ENCODE results near the gene ADGRV1.

Gene ADGRV1

DNA sequence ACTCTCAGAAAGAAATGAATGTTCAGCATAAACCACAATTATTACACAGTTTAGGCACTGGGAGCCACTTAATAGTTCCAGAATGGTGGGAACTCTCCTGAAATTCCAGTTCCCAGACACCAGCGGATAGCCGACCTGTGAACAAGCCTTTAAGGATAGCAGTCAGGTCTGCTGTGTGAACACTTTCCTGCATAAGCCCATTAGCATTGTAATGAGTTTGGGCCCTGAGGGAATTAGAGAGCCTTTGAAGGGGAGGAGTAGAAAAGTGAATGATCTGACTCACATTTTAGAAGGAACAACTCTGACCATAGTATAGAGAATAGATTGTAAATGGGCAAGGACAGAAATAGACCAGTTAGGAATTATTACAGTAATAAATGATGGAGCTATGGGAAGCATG, 189.1 kb downstream of the ADGRV1 start:
- Histone ChIP-seq H3K9me3 (ENCODE audit: control insufficient read depth, insufficient read depth, low read depth, low read length) (no peaks in the 10 kb centered on the region), H3K36me3 (ENCODE audit: control insufficient read depth in 2 of 2, insufficient read depth in 1 of 2, low read length in 2 of 2) (peaks cover 0 to 27% of the 10 kb centered on the region in 2 experiments; a peak in 1 of 3 replicates), H3K4me3 (ENCODE audit: low read depth, low read length) (no peak overlapping the region), H3K4me1 (ENCODE audit: control insufficient read depth, insufficient read depth, low read length) (0 out of 2 replicates have a peak, but pooled peaks cover 3% of the 10 kb centered on the region), H3K27ac (ENCODE audit: extremely low read depth, low read depth, low read length) (no peak overlapping the region)
- POLR2A ChIA-PET, result no interaction called here
- no peak for TF ChIP-seq ZNF202 (tag by site-specific recombination; IDR thresholded peaks at IDR 0.05; ENCODE audit: borderline replicate concordance)
- no peak for TF ChIP-seq KLF10 (tag by site-specific recombination; IDR thresholded peaks at IDR 0.05)
- TF ChIP-seq, protein P1, sequence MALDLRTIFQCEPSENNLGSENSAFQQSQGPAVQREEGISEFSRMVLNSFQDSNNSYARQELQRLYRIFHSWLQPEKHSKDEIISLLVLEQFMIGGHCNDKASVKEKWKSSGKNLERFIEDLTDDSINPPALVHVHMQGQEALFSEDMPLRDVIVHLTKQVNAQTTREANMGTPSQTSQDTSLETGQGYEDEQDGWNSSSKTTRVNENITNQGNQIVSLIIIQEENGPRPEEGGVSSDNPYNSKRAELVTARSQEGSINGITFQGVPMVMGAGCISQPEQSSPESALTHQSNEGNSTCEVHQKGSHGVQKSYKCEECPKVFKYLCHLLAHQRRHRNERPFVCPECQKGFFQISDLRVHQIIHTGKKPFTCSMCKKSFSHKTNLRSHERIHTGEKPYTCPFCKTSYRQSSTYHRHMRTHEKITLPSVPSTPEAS (tag by site-specific recombination; IDR thresholded peaks at IDR 0.05), result no peak
- no peak for TF ChIP-seq ZNF23 (tag by site-specific recombination; IDR thresholded peaks at IDR 0.05; ENCODE audit: borderline replicate concordance)
- TF ChIP-seq ZNF423 (tag by site-specific recombination; IDR thresholded peaks at IDR 0.05), result no peak
- TF ChIP-seq ZNF529 (tag by site-specific recombination; IDR thresholded peaks at IDR 0.05; ENCODE audit: insufficient replicate concordance), result no peak
- TF ChIP-seq ZNF629 (tag by site-specific recombination; IDR thresholded peaks at IDR 0.05), result no peak
- TF ChIP-seq ZNF777 (tag by site-specific recombination; IDR thresholded peaks at IDR 0.05; ENCODE audit: borderline replicate concordance), result no peak
- TF ChIP-seq, protein P2, sequence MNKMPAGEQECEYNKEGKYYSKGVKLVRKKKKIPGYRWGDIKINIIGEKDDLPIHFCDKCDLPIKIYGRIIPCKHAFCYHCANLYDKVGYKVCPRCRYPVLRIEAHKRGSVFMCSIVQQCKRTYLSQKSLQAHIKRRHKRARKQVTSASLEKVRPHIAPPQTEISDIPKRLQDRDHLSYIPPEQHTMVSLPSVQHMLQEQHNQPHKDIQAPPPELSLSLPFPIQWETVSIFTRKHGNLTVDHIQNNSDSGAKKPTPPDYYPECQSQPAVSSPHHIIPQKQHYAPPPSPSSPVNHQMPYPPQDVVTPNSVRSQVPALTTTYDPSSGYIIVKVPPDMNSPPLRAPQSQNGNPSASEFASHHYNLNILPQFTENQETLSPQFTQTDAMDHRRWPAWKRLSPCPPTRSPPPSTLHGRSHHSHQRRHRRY (tag by site-specific recombination; IDR thresholded peaks at IDR 0.05), result no peak
- no peak for TF ChIP-seq ZNF585B (tag by site-specific recombination; IDR thresholded peaks at IDR 0.05)
- TF ChIP-seq ZSCAN16 (tag by site-specific recombination; IDR thresholded peaks at IDR 0.05), result no peak
- TF ChIP-seq, protein P3, sequence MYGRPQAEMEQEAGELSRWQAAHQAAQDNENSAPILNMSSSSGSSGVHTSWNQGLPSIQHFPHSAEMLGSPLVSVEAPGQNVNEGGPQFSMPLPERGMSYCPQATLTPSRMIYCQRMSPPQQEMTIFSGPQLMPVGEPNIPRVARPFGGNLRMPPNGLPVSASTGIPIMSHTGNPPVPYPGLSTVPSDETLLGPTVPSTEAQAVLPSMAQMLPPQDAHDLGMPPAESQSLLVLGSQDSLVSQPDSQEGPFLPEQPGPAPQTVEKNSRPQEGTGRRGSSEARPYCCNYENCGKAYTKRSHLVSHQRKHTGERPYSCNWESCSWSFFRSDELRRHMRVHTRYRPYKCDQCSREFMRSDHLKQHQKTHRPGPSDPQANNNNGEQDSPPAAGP (tag by site-specific recombination; IDR thresholded peaks at IDR 0.05), result no peak
- no peak for TF ChIP-seq ZNF707 (tag by site-specific recombination; IDR thresholded peaks at IDR 0.05)
- no peak for TF ChIP-seq ZNF76 (tag by site-specific recombination; IDR thresholded peaks at IDR 0.05; ENCODE audit: borderline replicate concordance, low read depth)
- TF ChIP-seq SETDB1 (IDR thresholded peaks at IDR 0.05; ENCODE audit: insufficient read length, low read length), result no peak
- TF ChIP-seq, protein P4, sequence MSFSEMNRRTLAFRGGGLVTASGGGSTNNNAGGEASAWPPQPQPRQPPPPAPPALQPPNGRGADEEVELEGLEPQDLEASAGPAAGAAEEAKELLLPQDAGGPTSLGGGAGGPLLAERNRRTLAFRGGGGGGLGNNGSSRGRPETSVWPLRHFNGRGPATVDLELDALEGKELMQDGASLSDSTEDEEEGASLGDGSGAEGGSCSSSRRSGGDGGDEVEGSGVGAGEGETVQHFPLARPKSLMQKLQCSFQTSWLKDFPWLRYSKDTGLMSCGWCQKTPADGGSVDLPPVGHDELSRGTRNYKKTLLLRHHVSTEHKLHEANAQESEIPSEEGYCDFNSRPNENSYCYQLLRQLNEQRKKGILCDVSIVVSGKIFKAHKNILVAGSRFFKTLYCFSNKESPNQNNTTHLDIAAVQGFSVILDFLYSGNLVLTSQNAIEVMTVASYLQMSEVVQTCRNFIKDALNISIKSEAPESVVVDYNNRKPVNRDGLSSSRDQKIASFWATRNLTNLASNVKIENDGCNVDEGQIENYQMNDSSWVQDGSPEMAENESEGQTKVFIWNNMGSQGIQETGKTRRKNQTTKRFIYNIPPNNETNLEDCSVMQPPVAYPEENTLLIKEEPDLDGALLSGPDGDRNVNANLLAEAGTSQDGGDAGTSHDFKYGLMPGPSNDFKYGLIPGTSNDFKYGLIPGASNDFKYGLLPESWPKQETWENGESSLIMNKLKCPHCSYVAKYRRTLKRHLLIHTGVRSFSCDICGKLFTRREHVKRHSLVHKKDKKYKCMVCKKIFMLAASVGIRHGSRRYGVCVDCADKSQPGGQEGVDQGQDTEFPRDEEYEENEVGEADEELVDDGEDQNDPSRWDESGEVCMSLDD (tag by site-specific recombination; IDR thresholded peaks at IDR 0.05), result no peak
- TF ChIP-seq ZNF24 (tag by site-specific recombination; IDR thresholded peaks at IDR 0.05), result no peak
- TF ChIP-seq, protein P5, sequence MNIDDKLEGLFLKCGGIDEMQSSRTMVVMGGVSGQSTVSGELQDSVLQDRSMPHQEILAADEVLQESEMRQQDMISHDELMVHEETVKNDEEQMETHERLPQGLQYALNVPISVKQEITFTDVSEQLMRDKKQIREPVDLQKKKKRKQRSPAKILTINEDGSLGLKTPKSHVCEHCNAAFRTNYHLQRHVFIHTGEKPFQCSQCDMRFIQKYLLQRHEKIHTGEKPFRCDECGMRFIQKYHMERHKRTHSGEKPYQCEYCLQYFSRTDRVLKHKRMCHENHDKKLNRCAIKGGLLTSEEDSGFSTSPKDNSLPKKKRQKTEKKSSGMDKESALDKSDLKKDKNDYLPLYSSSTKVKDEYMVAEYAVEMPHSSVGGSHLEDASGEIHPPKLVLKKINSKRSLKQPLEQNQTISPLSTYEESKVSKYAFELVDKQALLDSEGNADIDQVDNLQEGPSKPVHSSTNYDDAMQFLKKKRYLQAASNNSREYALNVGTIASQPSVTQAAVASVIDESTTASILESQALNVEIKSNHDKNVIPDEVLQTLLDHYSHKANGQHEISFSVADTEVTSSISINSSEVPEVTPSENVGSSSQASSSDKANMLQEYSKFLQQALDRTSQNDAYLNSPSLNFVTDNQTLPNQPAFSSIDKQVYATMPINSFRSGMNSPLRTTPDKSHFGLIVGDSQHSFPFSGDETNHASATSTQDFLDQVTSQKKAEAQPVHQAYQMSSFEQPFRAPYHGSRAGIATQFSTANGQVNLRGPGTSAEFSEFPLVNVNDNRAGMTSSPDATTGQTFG (tag by site-specific recombination; IDR thresholded peaks at IDR 0.05; ENCODE audit: borderline replicate concordance), result no peak
- no peak for TF ChIP-seq GFI1B (tag by site-specific recombination; IDR thresholded peaks at IDR 0.05)
- TF ChIP-seq MYNN (tag by site-specific recombination; IDR thresholded peaks at IDR 0.05; ENCODE audit: borderline replicate concordance), result no peak
- CTCF ChIA-PET, result interaction anchor here (1.0 to 1.9 kb wide), 2 partner anchors 39 to 55 kb away, joined by 6 to 9 read pairs; no protein-coding TSS in a partner anchor
